HG02588 (cell line): ENCODE data around the gene NEAT1.

Experiments
- ATAC-seq: cut with Tn5 transposase; IDR thresholded peaks from one replicate; pipeline ENCODE4 v1.9.1; 2021; ENCODE audit warnings: mild to moderate bottlenecking, moderate library complexity; ENCODE audit not compliant: unreplicated experiment

The NEAT1 gene

DNA sequence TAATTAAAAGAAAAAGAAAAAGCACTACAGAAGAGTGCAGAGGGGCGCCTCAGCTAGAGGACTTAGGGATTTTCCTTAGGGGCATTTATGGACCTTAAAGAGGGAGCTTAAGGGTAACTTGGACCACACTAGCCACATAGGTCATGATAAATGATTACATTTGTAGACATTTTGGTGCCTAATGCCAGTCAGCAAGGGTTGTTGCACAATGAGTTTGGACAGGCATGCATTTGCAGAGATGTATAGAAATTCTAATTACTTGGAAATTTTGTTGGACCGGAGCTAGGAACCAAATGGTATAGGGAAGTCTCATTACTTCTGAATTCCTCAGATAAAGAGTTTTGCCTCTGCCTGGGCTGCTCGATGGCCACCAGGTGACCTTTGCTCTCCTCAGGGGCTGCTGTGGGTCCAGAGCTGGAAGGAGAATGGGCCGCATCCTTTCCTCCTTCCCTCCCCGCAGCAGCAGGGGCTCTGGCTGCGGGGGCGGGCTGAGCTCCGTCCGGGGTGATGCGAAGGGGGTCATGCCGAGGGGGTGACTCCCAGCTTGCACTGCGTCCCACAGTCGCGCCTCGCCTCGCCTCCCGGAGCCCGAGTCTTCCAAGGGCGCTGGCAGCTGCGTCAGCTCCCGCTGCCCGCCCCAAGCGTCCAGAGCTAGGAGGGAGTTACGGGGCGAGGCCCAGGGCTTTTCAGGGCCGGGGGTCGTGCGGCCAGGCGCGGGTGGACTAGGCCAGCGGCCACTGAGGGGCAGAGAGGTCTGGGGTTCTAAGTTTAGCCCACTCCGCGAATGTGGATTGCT lies 56.0 kb downstream of the NEAT1 start:
- ATAC-seq, result no peak

DNA sequence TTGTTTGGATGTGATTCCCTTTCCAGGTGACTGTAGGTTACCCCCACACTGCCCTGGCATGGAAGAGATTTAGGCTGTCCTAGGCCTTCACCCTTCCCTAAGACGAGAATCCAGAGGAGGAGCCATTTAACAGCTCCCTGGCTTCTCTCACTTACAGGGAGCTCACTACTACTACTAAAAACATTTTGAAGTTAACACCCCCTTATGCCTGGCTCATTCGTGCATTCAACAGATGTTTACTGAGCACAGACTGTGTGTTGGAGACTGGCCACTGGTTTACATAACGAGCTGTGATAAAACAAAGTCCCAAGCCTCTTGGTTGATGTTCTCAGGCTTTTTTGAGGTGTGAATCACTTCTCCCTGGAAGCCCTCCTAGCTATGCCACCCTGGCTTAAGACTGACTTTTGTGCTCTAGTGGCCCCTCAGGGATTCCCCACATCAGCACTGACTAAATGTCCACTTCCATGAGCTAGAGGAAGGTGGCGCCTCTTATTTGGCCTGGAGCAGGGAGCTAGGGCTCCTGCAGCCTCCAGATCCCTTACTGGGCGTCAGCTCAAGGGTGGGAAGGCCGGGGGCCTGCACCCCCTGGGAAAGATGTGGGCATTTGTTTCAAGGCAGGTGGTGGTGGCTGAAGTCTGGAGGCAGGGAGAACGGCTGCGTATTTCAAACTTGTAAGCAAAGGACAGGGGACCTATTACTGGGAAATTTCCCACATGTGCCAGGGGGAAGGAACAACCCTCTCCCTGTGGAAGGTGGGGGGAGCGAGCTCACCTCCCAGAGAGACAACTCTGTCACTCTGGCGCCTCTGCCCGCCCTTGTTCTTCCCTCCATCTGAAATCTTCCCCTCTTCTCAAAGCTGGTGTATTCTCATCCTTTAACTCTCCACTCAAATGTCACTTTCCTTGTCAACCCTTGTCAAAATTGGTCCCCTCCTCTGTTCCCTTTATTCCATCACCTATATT lies 56.9 kb downstream of the NEAT1 start:
- no peak for ATAC-seq

DNA sequence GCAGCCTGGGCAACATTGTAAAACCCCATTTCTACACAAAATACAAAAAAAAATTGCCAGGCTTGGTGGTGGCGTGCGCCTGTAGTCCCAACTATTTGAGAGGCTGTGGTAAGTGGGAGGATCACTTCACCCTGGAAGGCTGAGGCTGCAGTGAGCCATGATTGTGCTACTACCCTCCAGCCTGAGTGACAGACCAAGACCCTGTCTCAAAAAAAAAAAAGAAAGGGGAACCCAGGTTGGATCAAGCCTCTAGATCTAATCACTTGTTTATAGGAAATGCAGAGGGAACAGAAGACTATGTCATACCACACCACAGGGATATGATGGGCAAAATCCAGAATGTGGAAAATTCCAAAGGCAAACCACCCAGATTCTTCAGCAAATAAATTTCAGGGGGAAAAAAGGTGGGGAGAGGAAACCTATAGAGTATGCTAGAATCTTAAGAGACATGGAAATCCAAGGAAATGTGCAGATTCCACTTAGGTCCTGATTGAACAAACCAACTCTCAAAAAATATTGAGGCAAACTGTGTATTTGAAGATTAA lies 59.8 kb downstream of the NEAT1 start:
- no peak for ATAC-seq

DNA sequence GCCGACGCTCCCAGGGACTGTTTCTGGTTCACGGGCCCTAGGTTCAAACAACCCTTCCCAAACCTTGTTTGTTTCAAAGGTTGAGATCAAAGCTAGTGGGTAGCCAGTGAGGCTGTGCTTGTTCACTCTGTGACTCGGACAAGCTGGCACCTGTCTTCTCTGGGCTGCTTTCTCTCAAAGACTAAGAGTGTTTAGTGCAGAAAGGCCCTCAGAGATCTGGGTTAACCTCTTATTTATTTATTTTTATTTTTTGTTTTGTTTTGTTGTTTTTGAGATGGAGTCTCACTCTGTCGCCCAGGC lies 63.3 kb downstream of the NEAT1 start:
- ATAC-seq, result no peak

DNA sequence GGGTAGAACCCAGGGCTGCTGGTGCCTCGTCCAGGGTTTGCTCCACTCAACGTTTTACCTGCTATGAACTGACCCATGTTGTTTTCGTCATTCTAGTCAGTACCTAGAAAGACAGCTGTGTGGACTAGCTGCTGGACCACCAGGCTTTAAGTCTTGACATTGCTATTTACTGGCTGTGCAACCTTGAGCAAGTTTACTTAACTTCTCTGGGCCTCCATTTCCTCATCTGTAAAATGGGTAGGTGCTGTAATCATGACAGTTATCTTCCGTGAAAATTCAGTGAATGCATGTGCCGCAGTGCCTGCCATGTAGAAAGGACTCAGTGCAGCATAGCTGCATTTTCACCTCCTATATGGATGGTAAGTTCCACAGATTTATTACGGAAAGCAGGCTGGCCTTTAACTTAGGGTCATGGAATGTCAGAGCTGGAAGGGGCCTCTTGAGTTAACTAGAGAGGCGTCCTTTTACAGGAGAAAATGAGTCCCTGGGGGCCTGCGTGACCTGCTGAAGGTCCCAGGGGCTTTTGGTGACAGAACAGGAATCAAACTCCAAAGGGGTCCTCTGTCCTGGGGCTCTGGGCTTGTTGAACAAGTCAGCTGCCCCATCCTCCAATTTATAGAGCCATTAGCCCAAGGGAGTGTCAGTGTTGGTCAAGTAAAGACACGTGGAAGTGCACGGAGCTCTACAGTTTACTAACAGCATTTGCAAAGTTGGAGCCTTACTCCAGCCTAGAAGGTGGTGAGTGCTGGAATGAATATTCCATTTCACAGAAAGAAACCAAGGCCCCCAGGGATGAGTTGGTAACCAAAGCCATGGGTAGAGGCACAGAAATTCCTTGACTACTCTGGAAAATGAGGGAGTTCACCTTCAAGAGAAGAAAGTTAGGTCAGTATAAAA lies 64.2 kb downstream of the NEAT1 start:
- no peak for ATAC-seq

DNA sequence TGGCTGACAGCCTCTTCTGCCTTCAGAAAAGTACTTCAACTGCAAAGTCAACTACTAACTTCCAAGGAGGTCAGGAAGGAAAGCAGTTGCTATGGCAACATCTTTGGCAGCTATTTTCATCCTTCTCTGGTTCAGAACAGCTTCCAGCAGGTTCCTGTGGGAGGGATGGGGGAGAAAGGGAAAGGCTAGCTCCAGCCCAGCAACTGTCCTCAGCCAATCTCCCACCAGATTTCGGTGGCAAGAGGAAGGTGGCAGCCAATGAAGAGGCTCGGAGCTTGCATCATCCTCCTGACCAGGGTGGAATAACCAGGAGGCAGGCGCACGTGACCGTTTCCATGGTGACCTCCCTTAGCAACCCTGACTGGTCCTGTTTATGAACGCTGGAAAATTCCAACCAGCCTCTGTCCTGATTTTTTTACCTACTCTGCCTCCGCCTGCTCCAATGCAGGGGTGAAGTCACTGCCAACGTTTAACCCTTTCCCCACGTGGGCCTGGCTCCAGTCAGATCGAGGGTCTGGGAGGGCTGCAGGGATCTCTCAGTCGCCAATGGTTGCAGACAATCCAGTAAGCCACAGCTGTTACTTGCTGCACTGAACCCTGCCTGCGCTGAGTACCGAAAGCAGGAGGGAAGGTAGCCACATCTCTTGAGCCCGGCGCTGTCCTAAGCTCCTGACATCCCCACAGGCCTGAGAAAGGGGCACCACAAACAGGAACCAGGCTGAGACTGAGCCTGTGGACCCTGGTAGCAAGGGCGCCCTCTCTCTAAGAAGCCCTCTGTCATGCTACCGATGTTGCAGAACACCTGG lies 65.1 kb downstream of the NEAT1 start:
- ATAC-seq, result peak; percentile 37

DNA sequence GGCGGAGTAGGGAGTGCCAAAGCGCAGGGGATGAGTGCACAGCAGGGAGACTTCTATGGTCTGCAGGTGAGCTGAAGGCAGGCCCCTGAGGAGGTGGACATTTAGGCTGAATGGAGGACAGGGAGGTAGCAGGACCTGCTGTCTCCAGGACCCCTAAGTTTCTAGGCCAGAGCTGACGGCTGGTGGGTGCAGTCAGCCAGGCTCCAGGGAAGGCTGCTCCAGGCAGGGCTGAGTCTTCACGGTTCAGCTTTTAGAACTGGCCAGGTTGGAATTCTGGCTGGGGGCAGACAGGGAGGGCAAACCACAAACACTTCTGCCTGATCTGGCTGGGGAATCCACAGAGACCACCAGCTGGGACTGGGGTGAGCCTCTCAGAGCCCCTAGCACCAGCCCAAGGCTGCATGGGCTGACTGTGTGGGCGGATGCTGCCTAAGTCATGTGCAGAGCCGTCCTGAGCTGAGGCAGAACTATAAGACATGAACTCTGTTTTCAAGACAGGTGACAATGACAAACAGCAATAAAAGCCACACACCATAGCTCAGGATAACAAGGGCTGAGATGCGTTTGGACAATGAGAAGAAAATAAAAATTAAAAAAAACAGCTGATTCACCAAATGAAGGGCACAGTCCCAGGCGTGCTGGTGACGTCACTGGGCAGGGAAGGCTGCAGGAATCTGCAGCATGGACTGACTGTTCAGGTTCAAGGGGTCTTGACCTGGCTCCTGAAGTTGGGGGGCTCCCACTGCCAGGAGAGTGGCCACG lies 65.9 kb downstream of the NEAT1 start:
- ATAC-seq, result no peak

DNA sequence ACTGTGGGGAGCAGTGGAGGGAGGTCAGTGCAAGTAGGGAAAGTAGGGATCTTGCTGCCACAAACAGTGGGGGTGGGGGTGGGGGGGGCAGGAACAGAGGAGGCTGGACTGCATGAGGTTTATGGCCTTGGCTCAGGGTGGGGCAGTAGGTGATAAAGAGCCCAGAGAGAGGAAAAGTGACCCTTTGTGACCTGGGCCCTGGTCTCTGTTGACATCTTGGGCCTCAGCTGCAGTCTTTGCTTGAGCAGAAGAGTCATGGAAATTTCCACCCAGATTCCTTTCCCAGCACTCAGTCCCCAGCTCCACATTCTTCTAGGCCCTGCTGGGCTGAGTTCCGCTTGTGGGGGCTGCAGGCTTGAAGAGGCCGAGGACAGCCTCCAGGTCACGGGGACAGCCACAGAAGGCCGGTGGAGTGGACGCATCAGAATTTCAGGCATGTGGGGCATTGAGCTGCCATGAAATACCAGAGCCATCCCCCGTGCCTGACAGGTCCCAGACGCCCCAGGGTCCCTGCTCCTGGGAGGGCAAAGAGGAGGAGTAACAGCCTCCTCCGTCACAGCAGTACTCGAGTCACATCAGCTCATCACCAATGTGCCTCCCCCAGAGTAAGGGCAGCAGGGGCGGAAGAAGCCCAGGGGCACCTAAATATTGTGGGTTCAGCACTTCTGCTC lies 66.6 kb downstream of the NEAT1 start:
- ATAC-seq, result no peak

DNA sequence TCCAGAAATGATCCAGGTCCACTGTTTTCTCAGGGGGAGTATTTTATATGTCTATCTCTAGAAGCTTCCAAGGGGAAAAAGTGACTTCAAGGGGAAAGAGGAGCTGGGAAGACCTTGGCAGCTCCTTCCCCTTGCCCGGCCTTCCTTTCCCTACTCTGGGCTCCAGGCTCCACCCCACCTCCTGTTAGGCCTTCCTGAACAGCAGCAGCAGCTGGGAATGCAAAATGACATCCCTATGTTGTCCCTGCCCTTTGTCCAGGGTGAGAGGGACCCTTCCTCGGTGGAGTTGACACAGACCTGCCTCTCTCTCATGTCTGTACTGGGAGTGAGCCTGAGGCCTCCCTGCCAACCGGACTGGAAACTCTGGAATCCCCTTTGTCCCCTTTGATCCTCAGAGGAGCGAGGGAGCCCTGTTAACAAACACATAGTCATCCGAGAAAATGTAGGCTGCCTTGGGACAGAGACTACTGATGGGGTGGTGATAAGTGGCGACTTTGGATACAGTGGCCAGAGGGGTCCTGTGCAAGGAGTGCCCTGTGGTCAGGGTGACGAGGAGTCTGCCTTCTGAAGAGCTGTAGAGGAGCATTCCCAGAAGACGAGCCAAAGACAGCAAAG lies 67.2 kb downstream of the NEAT1 start:
- no peak for ATAC-seq

DNA sequence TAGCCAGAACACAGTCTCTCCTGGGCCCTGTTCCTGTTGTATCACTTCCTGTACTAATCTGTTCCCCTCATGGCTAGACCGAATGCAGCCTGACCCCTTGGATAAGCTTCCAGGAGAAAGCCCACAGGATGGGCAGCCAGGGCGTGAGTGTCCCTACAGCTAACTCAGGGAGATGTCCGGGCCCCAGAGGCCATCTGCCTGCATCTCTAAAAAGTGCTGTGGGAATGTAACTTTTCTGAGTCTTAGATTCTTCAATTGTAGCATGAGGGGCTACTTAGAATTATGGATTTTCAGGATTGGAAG lies 68.5 kb downstream of the NEAT1 start:
- no peak for ATAC-seq

DNA sequence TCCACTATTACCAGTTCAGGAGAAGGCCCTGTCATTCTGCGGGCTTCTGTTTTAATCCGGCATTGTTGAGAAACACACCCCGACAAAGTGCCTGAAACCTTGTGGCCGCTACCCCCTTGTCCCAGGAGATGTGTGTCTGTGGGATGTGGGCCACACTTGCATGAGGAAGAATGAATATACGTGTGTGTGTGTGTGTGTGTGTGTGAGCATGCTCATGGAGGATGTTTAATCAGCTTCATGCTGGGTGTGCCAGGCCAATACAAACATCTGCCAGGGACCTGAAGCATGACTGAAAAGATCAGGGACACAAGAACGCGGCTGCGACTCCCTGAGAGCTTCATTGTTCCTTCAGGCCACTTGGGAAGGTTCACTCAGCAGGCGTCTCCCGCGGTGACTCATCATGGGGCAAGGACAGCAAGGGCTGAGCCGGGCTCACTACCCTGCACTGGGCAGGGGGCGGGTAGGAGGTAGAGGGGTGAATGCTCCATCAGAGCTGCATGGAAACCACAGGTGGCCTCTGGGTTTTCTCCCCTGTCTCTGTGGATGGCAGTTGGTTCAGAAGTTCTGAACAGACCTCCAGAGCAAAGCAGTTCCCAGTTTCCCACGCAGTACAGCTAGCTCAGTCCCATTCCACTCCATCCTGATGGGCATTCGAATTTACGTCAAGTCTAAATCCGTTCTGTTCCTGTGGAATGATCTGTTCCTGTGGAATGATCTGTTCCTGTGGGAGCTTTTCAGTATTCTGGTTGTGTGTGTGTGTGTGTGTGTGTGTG lies 69.2 kb downstream of the NEAT1 start:
- no peak for ATAC-seq

DNA sequence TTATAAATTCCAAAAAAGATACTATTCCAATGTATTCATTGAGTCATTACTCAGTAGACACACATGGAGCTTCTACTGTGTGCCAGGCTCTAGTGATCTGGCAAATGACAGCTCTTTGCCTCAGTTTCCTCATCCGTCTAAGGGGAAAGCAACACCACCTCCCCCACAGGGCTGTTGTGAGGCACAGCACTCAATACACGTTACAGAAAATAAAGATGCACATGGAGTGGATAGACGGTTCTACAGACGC lies 69.7 kb downstream of the NEAT1 start:
- ATAC-seq, result no peak

DNA sequence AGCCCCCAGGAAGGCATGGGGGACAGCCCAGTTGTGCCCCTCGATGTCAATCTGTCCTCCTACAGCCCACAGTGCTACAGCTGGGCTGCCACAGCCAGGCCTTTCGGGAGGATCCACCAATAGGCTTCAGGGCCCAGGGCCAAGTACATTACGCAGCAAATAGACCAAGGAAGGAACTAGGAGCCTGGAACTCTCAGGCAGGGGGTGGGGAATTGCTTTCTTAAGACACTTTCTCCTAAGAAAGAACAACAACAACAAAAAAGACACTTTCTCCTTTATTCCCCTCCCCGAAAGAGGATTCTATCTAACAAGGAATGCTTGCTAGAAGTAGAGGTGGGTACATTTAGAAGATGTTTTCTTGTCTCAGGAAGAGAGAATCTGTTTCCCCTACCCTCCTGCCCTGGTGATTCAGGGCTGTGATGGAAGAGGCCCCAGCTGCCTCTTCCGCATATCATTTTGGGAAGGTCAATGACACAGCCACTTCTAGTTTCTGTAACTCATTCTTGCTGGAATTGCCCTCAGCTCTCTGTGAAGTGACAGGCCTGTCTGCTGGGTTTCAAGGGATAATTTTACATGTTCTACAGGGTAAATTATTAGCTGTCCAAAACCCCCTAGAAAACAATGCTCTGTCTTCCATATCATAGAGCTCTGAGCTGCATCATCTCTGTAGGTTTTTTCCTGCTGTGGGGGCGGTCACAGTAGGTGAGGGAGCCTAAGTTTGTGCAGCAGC lies 70.2 kb downstream of the NEAT1 start:
- no peak for ATAC-seq

DNA sequence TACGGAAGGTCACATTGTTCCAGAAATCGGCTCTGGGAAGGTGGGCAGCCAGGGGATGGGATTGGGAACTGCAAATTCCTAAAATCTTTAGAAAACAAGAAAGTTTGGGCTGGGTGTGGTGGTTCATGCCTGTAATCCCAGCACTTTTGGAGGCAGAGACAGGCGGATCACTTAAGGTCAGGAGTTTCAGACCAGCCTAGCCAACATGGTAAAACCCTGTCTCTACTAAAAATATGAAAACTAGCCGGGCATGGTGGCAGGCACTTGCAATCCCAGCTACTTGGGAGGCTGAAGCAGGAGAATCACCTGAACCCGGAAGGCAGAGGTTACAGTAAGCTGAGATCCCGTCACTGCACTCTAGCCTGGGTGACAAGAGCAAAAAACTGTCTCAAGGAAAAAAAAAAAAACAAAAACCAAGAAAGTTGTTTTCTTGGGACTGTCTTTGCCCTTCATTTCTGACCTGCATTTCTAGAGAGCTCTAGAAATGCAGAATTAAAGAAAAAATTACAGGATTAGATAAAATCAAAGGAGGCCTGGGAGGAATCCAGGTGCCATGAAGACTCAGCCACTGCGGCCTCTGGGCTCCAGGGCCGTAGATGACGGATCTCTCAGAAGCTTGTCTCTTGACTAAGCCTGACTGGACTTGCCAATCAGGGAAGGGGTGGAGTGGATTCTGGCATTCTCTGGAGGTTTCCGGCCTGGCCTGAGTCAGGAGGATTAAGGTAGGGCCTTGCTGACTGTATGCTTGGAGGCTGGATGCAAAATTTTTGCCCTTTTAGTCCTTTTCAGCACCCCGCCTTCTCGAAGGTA lies 71.0 kb downstream of the NEAT1 start:
- no peak for ATAC-seq
